MM.1S (cell line): ENCODE results near the gene IVD.

ENCODE experiments used
- DNase-seq: peaks from one replicate; pipeline ENCODE4 v3.0.0-alpha.2; 2015
- H2AFZ ChIP-seq: fragments of 300-600 bp; sonication (generic); 2 replicates; pipeline ENCODE4 v1.6.0; 2016; ENCODE audit warnings: antibody characterized with exemption, low read length
- H3F3A ChIP-seq: fragments of 300-600 bp; sonication (generic); 2 replicates; pipeline ENCODE4 v1.6.1; 2016; ENCODE audit warnings: mild to moderate bottlenecking, antibody characterized with exemption, low read length, moderate library complexity, mixed read lengths; ENCODE audit not compliant: insufficient read depth
- H3K27ac ChIP-seq: fragments of 300-600 bp; sonication (generic); 2 replicates; pipeline ENCODE4 v1.5.1; 2016; ENCODE audit warnings: mild to moderate bottlenecking, low read length
- H3K27me3 ChIP-seq: fragments of 300-600 bp; sonication (generic); replicated peaks from 2 replicates; pipeline ENCODE4 v1.6.0; 2016; ENCODE audit warnings: low read length; ENCODE audit not compliant: insufficient read depth
- H3K36me3 ChIP-seq: fragments of 300-600 bp; sonication (generic); replicated peaks from 2 replicates; pipeline ENCODE4 v1.6.1; 2016; ENCODE audit warnings: mild to moderate bottlenecking, low read length, mixed read lengths; ENCODE audit not compliant: insufficient read depth
- H3K4me1 ChIP-seq: fragments of 300-600 bp; sonication (generic); 2 replicates; pipeline ENCODE4 v1.6.1; 2016; ENCODE audit warnings: low read length, mixed read lengths
- H3K4me2 ChIP-seq: fragments of 300-600 bp; sonication (generic); 2 replicates; pipeline ENCODE4 v1.6.0; 2016; ENCODE audit warnings: low read depth, low read length
- H3K4me3 ChIP-seq: fragments of 300-600 bp; sonication (generic); 2 replicates; pipeline ENCODE4 v1.5.1; 2016; ENCODE audit warnings: low read length, mixed read lengths
- H3K79me2 ChIP-seq: fragments of 300-600 bp; sonication (generic); 2 replicates; pipeline ENCODE4 v1.6.1; 2016; ENCODE audit warnings: mixed run types, low read length, mixed read lengths
- H3K9ac ChIP-seq: fragments of 300-600 bp; sonication (generic); 2 replicates; pipeline ENCODE4 v1.6.1; 2016; ENCODE audit warnings: low read length, mixed read lengths
- H3K9me2 ChIP-seq: fragments of 300-600 bp; sonication (generic); replicated peaks from 2 replicates; pipeline ENCODE4 v1.6.1; 2016; ENCODE audit warnings: mild to moderate bottlenecking, low read length, mixed read lengths; ENCODE audit not compliant: insufficient read depth
- H3K9me3 ChIP-seq: fragments of 300-600 bp; sonication (generic); replicated peaks from 2 replicates; pipeline ENCODE4 v1.6.1; 2016; ENCODE audit warnings: mild to moderate bottlenecking, low read length, mixed read lengths; ENCODE audit not compliant: insufficient read depth
- H4K20me1 ChIP-seq: fragments of 300-600 bp; sonication (generic); 2 replicates; pipeline ENCODE4 v1.6.1; 2016; ENCODE audit warnings: mild to moderate bottlenecking, low read length, moderate library complexity, mixed read lengths; ENCODE audit not compliant: insufficient read depth
- CTCF ChIP-seq: fragments of 300-600 bp; sonication (generic); IDR thresholded peaks from 2 replicates; pipeline ENCODE4 v1.5.1; 2016; ENCODE audit warnings: antibody characterized with exemption, low read length, mixed read lengths
- EZH2 ChIP-seq: fragments of 300-600 bp; sonication (generic); optimal IDR thresholded peaks from 2 replicates; pipeline ENCODE3; 2017; ENCODE audit warnings: low read depth, mild to moderate bottlenecking, antibody characterized with exemption, low read length, mixed read lengths
- EZH2phosphoT487 ChIP-seq: fragments of 300-600 bp; sonication (generic); IDR thresholded peaks from 2 replicates; pipeline ENCODE4 v1.6.1; 2018; ENCODE audit warnings: antibody characterized with exemption, low read length

IVD gene

GRCh38 chr15:40386480-40386879 lies 19.1 kb upstream of the IVD start:
- TF ChIP-seq CTCF (no peak), EZH2phosphoT487 (no peak), EZH2 (no peak)
- 0 out of 2 replicates have a peak, but pooled peaks cover 2% of the 10 kb centered on the region for H3F3A ChIP-seq
- H3K27me3 ChIP-seq: no peaks in the 10 kb centered on the region
- no peak overlapping the region for H2AFZ ChIP-seq
- H3K27ac ChIP-seq: no peak overlapping the region
- H3K9ac ChIP-seq: no peak overlapping the region
- H3K9me3 ChIP-seq: no peaks in the 10 kb centered on the region
- H3K36me3 ChIP-seq: 0 out of 2 replicates have a peak, but pooled peaks cover 5% of the 10 kb centered on the region
- no peaks in the 10 kb centered on the region for H3K4me1 ChIP-seq
- no peak overlapping the region for H3K4me3 ChIP-seq
- H3K9me2 ChIP-seq: no peaks in the 10 kb centered on the region
- DNase-seq: no peak
- H4K20me1 ChIP-seq: no peaks in the 10 kb centered on the region
- H3K4me2 ChIP-seq: no peak overlapping the region
- peaks cover 30% of the 10 kb centered on the region for H3K79me2 ChIP-seq

- no peaks in the 10 kb centered on the region for H3K9me2 ChIP-seq
- H3K4me2 ChIP-seq: no peak overlapping the region
- H4K20me1 ChIP-seq: no peaks in the 10 kb centered on the region
- DNase-seq: no peak
- H3K79me2 ChIP-seq: peaks cover 16% of the 10 kb centered on the region
- no peak overlapping the region for H3K4me3 ChIP-seq
- H3K4me1 ChIP-seq: no peaks in the 10 kb centered on the region
- H3F3A ChIP-seq: 0 out of 2 replicates have a peak, but pooled peaks cover 2% of the 10 kb centered on the region
- H3K9me3 ChIP-seq: no peaks in the 10 kb centered on the region
- H3K27ac ChIP-seq: no peak overlapping the region
- no peaks in the 10 kb centered on the region for H3K27me3 ChIP-seq
- no peak for TF ChIP-seq EZH2phosphoT487
- no peak for TF ChIP-seq CTCF
- TF ChIP-seq EZH2: no peak
- H3K36me3 ChIP-seq: peaks cover 16% of the 10 kb centered on the region; the same call in 1 of the 2 replicates
- no peak overlapping the region for H2AFZ ChIP-seq
- H3K9ac ChIP-seq: no peak overlapping the region
Measured at GRCh38 chr15:40388941-40389823, 16.4 kb upstream of the IVD start.

- H3K4me3 ChIP-seq: no peak overlapping the region
- H3K9me3 ChIP-seq: no peaks in the 10 kb centered on the region
- no peaks in the 10 kb centered on the region for H3K4me1 ChIP-seq
- H3K9ac ChIP-seq: no peak overlapping the region
- H3K27ac ChIP-seq: no peak overlapping the region
- H3K36me3 ChIP-seq: peaks cover 16% of the 10 kb centered on the region; the same call in 1 of the 2 replicates
- H3K79me2 ChIP-seq: peaks cover 8% of the 10 kb centered on the region
- H3F3A ChIP-seq: 0 out of 2 replicates have a peak, but pooled peaks cover 2% of the 10 kb centered on the region
- DNase-seq: no peak
- no peak overlapping the region for H3K4me2 ChIP-seq
- no peak overlapping the region for H2AFZ ChIP-seq
- H3K9me2 ChIP-seq: no peaks in the 10 kb centered on the region
- no peaks in the 10 kb centered on the region for H3K27me3 ChIP-seq
- H4K20me1 ChIP-seq: no peaks in the 10 kb centered on the region
- TF ChIP-seq EZH2: no peak
- TF ChIP-seq EZH2phosphoT487: no peak
- TF ChIP-seq CTCF: no peak
Measured at GRCh38 chr15:40389824-40390595, 15.6 kb upstream of the IVD start.
